HG03469 (cell line): ENCODE results near the gene KCNS3.

Experiments used
- ATAC-seq: cut with Tn5 transposase; IDR thresholded peaks from one replicate; pipeline ENCODE4 v1.9.1; 2021; ENCODE audit warnings: mild to moderate bottlenecking, moderate library complexity, moderate number of reproducible peaks; ENCODE audit not compliant: unreplicated experiment

The KCNS3 gene, protein sequence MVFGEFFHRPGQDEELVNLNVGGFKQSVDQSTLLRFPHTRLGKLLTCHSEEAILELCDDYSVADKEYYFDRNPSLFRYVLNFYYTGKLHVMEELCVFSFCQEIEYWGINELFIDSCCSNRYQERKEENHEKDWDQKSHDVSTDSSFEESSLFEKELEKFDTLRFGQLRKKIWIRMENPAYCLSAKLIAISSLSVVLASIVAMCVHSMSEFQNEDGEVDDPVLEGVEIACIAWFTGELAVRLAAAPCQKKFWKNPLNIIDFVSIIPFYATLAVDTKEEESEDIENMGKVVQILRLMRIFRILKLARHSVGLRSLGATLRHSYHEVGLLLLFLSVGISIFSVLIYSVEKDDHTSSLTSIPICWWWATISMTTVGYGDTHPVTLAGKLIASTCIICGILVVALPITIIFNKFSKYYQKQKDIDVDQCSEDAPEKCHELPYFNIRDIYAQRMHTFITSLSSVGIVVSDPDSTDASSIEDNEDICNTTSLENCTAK

GRCh38 chr2:17878281-17879136 is at the start of gene KCNS3:
KCNS3 (plus strand) TSS chr2:17878667; CDS start chr2:17931009, 52,342 bp downstream.
- ATAC-seq: peak; percentile 64

GRCh38 chr2:17830053-17831034 is 48.1 kb upstream of the KCNS3 start:
- ATAC-seq: peak; percentile 62

GRCh38 chr2:17835516-17835915 is 43.0 kb upstream of the KCNS3 start:
- ATAC-seq: no peak

DNA sequence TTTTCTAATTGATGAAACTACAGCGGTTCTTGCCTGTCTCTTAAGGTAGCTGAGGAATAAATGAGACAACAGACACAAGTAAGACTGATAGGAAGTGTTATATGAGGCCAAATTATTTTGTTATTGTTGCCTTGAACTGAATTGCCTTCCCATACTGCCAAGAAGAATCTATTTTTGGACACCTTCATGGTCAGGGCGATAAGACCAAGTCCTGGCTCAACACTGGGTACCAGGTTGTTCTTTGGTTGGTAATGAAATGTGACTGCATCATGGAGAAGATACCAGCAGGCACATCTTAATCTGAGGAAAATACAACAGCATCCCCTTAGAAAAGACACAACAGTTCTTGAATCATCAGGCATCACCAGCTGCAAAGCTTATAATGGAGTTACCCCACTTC is 38.5 kb upstream of the KCNS3 start:
- no peak for ATAC-seq

DNA sequence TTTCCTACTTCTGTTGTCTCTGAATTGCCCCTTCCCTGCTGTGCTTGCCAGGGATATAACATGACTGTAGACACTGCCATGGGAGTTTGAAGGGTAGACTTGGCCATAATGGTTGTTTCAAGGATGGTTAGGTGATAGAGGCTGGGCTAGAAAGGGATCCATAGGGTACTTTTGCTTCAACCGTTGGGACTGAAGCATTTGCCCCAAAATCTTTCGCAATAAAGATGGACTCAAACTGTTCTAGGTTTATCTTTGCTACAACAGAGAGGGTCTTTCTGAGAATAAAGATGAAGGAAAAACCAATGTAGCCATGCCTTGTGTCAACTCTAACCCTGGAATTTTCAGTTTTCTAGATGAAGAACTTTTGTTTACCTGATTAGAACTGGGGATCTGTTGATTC is 35.0 kb upstream of the KCNS3 start:
- ATAC-seq: no peak

GRCh38 chr2:17845806-17846205 is 32.7 kb upstream of the KCNS3 start:
- no peak for ATAC-seq

DNA sequence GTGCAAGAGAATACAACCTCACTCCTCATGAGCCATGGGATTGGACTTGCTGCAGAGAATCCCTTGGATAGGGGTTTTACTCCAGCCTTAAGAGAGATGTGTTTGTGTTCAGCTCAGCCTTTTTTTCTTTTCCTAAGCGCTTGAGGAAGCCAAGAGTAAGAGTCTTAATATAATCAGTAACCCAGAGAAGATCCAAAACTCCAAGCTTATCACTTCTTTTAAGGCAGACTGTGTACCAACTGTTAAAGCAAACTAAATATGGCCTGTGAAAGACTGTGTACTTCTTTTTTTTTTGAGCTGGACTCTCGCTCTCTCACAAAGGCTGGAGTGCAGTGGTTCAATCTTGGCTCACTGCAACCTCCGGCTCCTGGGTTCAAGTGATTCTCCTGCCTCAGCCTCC is 31.8 kb upstream of the KCNS3 start:
- ATAC-seq: no peak

DNA sequence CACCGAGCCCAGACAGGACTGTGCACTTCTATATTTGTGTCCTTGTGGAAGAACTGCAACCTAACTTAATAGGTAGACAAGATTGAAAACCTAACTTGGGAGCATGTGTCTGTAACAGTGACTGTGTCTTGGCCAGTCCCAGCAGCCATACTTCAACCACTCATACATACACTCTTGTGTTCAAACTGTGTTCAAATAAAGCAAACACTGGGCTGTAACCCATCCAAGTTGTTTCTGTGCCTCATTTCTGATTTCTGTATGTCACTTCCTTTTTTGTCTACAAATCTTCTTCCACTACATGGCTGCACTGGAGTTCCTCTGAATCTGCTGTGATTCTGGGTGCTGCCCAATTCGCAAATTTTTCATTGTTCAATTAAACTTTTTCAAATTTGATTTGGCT is 31.2 kb upstream of the KCNS3 start:
- no peak for ATAC-seq

DNA sequence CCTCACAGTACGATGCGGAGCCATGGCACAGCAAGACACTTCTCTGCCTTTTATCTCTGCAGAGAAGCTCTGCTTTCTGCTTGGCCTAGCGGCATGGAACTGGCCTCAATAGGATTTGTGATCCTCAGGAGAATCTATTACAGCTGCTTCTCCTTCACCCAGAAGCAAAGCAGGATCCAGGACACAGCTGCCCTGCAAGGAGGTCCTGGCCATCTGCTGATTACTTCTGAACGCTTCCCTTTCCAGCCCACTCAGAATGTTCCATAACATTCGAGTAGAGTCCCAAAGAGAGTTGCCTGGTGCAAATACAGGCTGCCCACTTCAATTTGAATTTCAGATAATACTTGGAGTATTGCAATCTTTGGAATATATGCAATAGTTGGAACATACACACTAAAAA is 29.2 kb upstream of the KCNS3 start:
- ATAC-seq: no peak

DNA sequence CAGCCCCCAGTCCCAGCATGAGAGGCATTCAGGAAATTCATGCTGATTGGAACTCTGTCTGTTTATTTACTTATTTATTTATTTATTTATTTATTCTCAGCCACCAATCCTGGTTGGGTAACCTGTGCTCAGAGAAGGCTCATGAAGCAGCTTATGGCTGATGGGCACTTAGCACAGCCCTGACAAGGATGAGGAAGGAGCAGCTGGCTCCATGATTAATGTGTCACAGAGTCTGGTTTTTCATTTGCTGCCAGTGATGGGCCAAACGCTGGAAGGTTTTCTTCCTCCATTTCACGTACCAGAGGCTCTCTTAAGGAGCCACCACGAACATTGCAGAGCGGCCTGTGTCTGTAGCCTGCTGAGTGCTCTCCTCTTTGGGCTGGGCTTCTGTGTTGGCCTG is 28.3 kb upstream of the KCNS3 start:
- no peak for ATAC-seq

GRCh38 chr2:17851731-17852585 is 26.5 kb upstream of the KCNS3 start:
- ATAC-seq: peak; percentile 73

DNA sequence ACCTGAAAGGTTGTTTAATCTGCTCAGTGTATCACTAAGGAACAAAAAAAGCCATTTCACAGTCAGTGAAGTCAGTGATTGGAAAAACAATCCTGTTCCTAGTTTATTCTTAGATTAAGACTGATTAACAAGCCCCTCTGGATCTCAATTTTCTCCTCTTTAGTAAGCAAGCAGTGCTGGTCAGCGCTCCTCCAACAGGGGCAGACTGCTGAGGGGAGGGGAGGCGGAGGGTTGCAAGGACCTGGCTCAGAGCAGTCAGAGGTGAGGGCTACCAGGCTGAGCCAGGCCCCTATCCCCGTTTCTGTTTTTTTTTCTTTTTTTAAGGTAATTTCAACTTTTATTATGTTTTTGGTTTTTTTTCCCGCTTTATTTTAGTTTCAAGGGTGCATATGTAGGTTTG is 24.7 kb upstream of the KCNS3 start:
- no peak for ATAC-seq

DNA sequence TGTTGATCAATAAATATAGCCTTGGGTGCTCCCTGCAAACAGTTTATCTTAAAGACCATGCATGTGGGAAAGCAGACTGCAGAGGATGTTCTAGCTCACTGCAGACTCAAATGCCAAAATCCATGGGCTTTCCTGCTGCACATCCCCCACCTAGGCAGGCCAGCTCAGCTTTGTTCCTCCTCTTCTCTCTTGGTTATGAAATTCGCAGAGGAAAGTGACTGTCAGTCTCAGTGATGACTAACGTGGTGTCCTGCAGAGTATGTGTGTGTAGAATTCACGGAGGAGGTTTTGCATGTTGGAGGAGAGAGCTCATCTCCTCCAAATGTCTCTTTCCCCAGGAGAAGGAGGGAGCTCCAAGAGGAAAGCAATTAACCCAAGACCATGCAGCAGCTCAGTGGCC is 21.4 kb upstream of the KCNS3 start:
- no peak for ATAC-seq

- ATAC-seq: no peak
Observed at GRCh38 chr2:17858064-17858463, 20.4 kb upstream of the KCNS3 start.

DNA sequence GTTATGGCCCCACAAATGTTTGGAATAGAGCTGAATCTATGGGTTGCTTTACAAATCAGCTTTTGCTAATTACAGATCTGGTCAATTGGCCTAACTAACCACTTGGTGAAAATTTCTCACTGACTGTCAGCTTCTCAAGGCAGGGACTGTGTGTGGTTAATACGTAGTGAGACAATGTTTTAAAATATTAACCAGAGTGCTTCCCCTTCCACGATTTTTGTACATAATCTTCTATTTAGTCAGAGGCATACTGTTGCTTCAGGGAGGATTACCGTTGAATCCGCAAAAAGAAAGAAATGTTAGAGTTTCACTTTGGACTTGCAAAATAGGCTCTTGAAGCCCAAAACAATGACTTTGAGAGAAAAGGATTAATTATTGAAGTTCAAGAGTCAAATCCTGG is 14.9 kb upstream of the KCNS3 start:
- no peak for ATAC-seq

DNA sequence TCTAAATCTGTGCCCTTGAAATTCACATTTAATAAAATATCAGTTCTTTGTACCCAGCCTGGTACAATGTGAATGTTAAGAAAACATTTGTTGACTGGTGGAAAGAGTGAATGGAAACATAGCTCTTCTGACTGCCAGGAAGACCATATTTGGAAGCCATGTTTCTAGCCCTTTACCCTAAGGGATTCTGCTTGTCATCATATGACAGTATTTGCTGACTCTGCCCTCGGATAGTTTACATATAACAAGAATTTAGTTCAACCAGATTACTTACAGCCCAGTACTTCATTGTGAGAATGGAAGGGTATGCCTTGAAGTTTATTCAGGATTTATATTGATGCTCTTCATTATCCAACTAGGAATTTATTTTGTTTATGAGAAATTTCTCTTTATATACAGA is 13.8 kb upstream of the KCNS3 start:
- ATAC-seq: no peak

DNA sequence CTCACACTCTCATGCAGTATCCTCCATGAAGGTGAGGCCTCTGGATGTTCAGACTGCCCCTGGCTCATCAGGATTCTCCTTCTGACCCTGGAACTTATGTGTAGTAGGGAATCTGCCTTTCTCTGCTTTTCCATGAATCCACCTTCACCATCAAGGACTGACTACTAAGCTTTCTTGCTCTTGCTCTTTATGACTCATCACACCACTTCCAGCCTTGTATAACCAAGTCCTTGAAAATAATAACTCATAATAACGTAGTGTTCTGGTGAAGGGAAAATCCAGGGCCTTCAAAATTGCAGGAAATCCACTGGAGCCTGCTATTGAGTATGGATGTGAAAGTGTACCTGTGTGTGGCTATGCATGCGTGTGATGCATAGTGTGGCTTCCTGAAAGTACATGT is 11.3 kb upstream of the KCNS3 start:
- no peak for ATAC-seq

- no peak for ATAC-seq
Observed at GRCh38 chr2:17869128-17869527, 9.3 kb upstream of the KCNS3 start.

DNA sequence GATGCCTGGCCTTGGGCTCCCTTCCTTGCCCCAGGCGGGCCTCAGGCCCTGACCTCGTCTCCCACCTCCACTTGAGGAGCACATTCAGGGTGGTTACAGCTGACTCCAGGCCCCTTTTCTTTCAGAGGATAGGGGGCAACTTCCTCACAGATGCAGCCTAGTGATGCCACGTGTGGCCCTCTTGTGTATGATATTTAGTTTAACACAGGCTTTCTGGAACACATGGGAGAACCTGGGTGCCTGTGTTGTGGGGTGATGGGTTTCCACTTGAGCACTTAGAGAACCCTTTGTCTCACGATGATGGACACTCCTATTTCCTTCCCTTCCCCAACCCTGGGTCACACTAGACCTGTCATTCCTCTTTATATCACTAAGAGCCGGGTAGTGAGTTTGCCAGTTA is 6.8 kb upstream of the KCNS3 start:
- ATAC-seq: no peak

- ATAC-seq: no peak
Observed at GRCh38 chr2:17873021-17873420, 5.4 kb upstream of the KCNS3 start.
